ENCODE results near the gene DCLK2.

- TF ChIP-seq CTCF (IDR thresholded peaks at IDR 0.05; ENCODE audit: poor library complexity, severe bottlenecking) (no peak), TAF1 (IDR thresholded peaks at IDR 0.05; ENCODE audit: low read depth) (no peak)
Observed at GRCh38 chr4:150240011-150240410, 161.8 kb downstream of the DCLK2 start.
